ENCODE measurements around the gene HDAC9.

HDAC9 gene

GRCh38 chr7:18505870-18506460, 10.4 kb downstream of the HDAC9 start:
- no peaks in the 10 kb centered on the region for H3K36me3 ChIP-seq (ENCODE audit: insufficient read depth, low read length)
- no peaks in the 10 kb centered on the region for H3K9me2 ChIP-seq (replicated peaks; ENCODE audit: low read depth, low read length)
- H3K4me2 ChIP-seq (ENCODE audit: low read depth, low read length, poor library complexity, severe bottlenecking), result peak overlapping the region; percentile 29
- peaks cover 7% of the 10 kb centered on the region; the same call in 1 of the 2 replicates for H3F3A ChIP-seq (ENCODE audit: low read depth)
- H3K4me3 ChIP-seq (ENCODE audit: low read length, poor library complexity, severe bottlenecking), result no peak overlapping the region
- peaks cover 38% of the 10 kb centered on the region for H3K79me2 ChIP-seq (ENCODE audit: insufficient read depth, low read length)
- H3K27me3 ChIP-seq (ENCODE audit: insufficient read depth, low read length, poor library complexity, severe bottlenecking), result no peaks in the 10 kb centered on the region
- no peak for TF ChIP-seq EZH2phosphoT487 (IDR thresholded peaks at IDR 0.05; ENCODE audit: borderline replicate concordance)
- TF ChIP-seq, protein P1, sequence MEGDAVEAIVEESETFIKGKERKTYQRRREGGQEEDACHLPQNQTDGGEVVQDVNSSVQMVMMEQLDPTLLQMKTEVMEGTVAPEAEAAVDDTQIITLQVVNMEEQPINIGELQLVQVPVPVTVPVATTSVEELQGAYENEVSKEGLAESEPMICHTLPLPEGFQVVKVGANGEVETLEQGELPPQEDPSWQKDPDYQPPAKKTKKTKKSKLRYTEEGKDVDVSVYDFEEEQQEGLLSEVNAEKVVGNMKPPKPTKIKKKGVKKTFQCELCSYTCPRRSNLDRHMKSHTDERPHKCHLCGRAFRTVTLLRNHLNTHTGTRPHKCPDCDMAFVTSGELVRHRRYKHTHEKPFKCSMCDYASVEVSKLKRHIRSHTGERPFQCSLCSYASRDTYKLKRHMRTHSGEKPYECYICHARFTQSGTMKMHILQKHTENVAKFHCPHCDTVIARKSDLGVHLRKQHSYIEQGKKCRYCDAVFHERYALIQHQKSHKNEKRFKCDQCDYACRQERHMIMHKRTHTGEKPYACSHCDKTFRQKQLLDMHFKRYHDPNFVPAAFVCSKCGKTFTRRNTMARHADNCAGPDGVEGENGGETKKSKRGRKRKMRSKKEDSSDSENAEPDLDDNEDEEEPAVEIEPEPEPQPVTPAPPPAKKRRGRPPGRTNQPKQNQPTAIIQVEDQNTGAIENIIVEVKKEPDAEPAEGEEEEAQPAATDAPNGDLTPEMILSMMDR (conservative IDR thresholded peaks at IDR 0.05; ENCODE audit: low read length), result no peak
- peaks cover 46% of the 10 kb centered on the region for H3K4me1 ChIP-seq (ENCODE audit: insufficient read depth, low read length, poor library complexity, severe bottlenecking)
- no peaks in the 10 kb centered on the region for H4K20me1 ChIP-seq (ENCODE audit: insufficient read depth, low read length, poor library complexity, severe bottlenecking)
- H3K9me3 ChIP-seq (ENCODE audit: insufficient read depth, low read depth, low read length), result no peaks in the 10 kb centered on the region
- no peak overlapping the region for H2AFZ ChIP-seq (ENCODE audit: low read length)
- no peak overlapping the region for H3K9ac ChIP-seq (ENCODE audit: low read depth, low read length, poor library complexity, severe bottlenecking)

DNA sequence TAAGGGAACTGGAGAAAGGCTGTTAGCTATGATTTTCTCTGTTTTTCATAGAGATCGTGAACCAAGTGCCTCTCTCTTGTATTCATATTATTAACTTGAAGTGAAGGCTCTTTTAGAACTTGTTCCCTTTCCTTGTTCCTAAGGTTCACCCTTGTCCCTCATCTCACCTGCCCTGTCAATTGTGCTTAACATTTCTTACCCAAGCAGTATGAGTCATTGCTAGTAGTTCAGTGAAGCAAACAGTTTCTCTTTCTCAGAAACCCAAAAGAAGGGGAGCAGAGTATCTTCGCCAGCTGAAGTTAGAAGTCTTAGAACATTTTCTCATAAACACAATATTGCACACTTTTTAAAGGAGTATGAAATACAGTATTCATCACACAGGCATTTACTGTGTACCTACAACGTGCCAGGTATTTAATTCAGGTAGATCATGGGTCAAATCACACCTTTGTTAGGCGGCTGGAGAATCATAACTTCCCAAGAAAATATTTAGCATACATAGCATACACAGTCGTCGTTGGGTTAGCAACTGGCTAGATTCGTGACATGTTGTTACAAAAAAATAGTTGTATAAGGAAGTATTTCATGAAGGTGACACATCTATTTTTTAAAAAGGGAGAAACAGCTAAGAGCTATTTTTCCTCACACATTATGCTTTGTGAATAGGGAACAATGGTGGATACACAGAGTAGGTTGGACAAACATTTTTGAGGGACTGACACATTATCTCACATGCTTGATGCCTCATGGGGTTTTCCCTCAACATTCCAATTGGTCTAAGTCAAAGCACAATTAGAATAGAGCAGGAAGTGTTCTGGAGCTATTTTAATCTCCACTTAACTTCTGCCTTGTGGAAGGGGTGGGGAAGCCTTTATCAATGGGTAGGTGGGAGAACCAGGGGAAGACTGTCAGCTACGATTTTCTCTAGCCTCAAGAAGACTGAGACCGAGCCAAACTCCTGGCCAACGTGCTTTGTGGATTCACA, 13.2 kb downstream of the HDAC9 start:
- Histone ChIP-seq H3K79me2 (ENCODE audit: insufficient read depth, low read length) (peaks cover 28% of the 10 kb centered on the region), H3K4me2 (ENCODE audit: low read depth, low read length, poor library complexity, severe bottlenecking) (peak overlapping the region; percentile 13), H2AFZ (ENCODE audit: low read length) (no peak overlapping the region), H3K36me3 (ENCODE audit: insufficient read depth, low read length) (no peaks in the 10 kb centered on the region), H3K27me3 (ENCODE audit: insufficient read depth, low read length, poor library complexity, severe bottlenecking) (no peaks in the 10 kb centered on the region), H3F3A (ENCODE audit: low read depth) (peaks cover 7% of the 10 kb centered on the region; the same call in 1 of the 2 replicates), H3K4me1 (ENCODE audit: insufficient read depth, low read length, poor library complexity, severe bottlenecking) (peaks cover 37% of the 10 kb centered on the region), H4K20me1 (ENCODE audit: insufficient read depth, low read length, poor library complexity, severe bottlenecking) (no peaks in the 10 kb centered on the region), H3K9me3 (ENCODE audit: insufficient read depth, low read depth, low read length) (no peaks in the 10 kb centered on the region), H3K4me3 (ENCODE audit: low read length, poor library complexity, severe bottlenecking) (no peak overlapping the region), H3K9ac (ENCODE audit: low read depth, low read length, poor library complexity, severe bottlenecking) (no peak overlapping the region), H3K9me2 (replicated peaks; ENCODE audit: low read depth, low read length) (no peaks in the 10 kb centered on the region)
- TF ChIP-seq, protein P1 (conservative IDR thresholded peaks at IDR 0.05; ENCODE audit: low read length), result no peak
- no peak for TF ChIP-seq EZH2phosphoT487 (IDR thresholded peaks at IDR 0.05; ENCODE audit: borderline replicate concordance)

- Histone ChIP-seq H3K79me2 (ENCODE audit: insufficient read depth, low read length) (peaks cover 22% of the 10 kb centered on the region), H3K36me3 (ENCODE audit: insufficient read depth, low read length) (no peaks in the 10 kb centered on the region), H3K4me3 (ENCODE audit: low read length, poor library complexity, severe bottlenecking) (no peak overlapping the region), H3K9me3 (ENCODE audit: insufficient read depth, low read depth, low read length) (no peaks in the 10 kb centered on the region), H3K27me3 (ENCODE audit: insufficient read depth, low read length, poor library complexity, severe bottlenecking) (no peaks in the 10 kb centered on the region), H3K4me1 (ENCODE audit: insufficient read depth, low read length, poor library complexity, severe bottlenecking) (peaks cover 35% of the 10 kb centered on the region), H3K4me2 (ENCODE audit: low read depth, low read length, poor library complexity, severe bottlenecking) (no peak overlapping the region), H2AFZ (ENCODE audit: low read length) (no peak overlapping the region), H4K20me1 (ENCODE audit: insufficient read depth, low read length, poor library complexity, severe bottlenecking) (no peaks in the 10 kb centered on the region), H3K9me2 (replicated peaks; ENCODE audit: low read depth, low read length) (no peaks in the 10 kb centered on the region), H3F3A (ENCODE audit: low read depth) (peaks cover 7% of the 10 kb centered on the region; the same call in 1 of the 2 replicates), H3K9ac (ENCODE audit: low read depth, low read length, poor library complexity, severe bottlenecking) (no peak overlapping the region)
- TF ChIP-seq, protein P1 (conservative IDR thresholded peaks at IDR 0.05; ENCODE audit: low read length), result no peak
- TF ChIP-seq EZH2phosphoT487 (IDR thresholded peaks at IDR 0.05; ENCODE audit: borderline replicate concordance), result no peak
These were observed 13.9 kb downstream of the HDAC9 start for GRCh38 chr7:18509481-18509880.

Data from Loucy (cell line).